Nephron progenitor cell (in vitro differentiated cells): ENCODE data around the gene UBE2O.
"Not testable (repeated sequence)": the region's sequence is repeated elsewhere in the genome, so short reads cannot be mapped to it uniquely, and the experiment has no call there.

Experiments used
- DNase-seq: peaks from one replicate; pipeline ENCODE4 v3.0.0; 2021
- H3K27ac Mint-ChIP-seq: 2 replicates; pipeline ENCODE4 v1.8.0; 2021; ENCODE audit warnings: mild to moderate bottlenecking, moderate library complexity, mixed read lengths
- H3K27me3 Mint-ChIP-seq: 2 replicates; pipeline ENCODE4 v1.8.0; 2021; ENCODE audit warnings: mild to moderate bottlenecking, low read depth, mixed read lengths; ENCODE audit not compliant: poor library complexity
- H3K36me3 Mint-ChIP-seq: 2 replicates; pipeline ENCODE4 v1.8.0; 2021; ENCODE audit warnings: low read depth, mixed read lengths
- H3K4me1 Mint-ChIP-seq: 2 replicates; pipeline ENCODE4 v1.8.0; 2021; ENCODE audit warnings: mixed read lengths
- H3K4me3 Mint-ChIP-seq: 2 replicates; pipeline ENCODE4 v1.8.0; 2021; ENCODE audit warnings: mild to moderate bottlenecking, moderate library complexity, mixed read lengths
- H3K9me3 Mint-ChIP-seq: 2 replicates; pipeline ENCODE4 v1.8.0; 2021; ENCODE audit warnings: mild to moderate bottlenecking, moderate library complexity, mixed read lengths
- CTCF ChIP-seq: fragments of 200-600 bp; sonication (generic); IDR thresholded peaks from 2 replicates; pipeline ENCODE4 v1.5.0; 2021; ENCODE audit warnings: antibody characterized with exemption

The UBE2O gene

GRCh38 chr17:76365256-76365903 lies 87.6 kb downstream of the UBE2O start:
- no peak for DNase-seq
- Mint-ChIP-seq H3K36me3 (no peaks in the 10 kb centered on the region), H3K4me1 (peaks cover 46% of the 10 kb centered on the region), H3K27me3 (peaks cover 23% of the 10 kb centered on the region), H3K27ac (no peak overlapping the region), H3K4me3 (no peak overlapping the region), H3K9me3 (peaks cover 18% of the 10 kb centered on the region)
- TF ChIP-seq CTCF = no peak

GRCh38 chr17:76363107-76363842 lies 89.7 kb downstream of the UBE2O start:
- TF ChIP-seq CTCF = no peak
- Mint-ChIP-seq H3K4me3 (no peak overlapping the region), H3K36me3 (no peaks in the 10 kb centered on the region), H3K9me3 (peaks cover 13% of the 10 kb centered on the region), H3K27ac (no peak overlapping the region), H3K4me1 (peaks cover 32% of the 10 kb centered on the region), H3K27me3 (peaks cover 25% of the 10 kb centered on the region)
- no peak for DNase-seq

GRCh38 chr17:76360461-76360860 lies 92.5 kb downstream of the UBE2O start:
- TF ChIP-seq CTCF = no peak
- H3K9me3 Mint-ChIP-seq = no peaks in the 10 kb centered on the region
- H3K27ac Mint-ChIP-seq = no peak overlapping the region
- no peak for DNase-seq
- H3K4me3 Mint-ChIP-seq = no peak overlapping the region
- no peaks in the 10 kb centered on the region for H3K36me3 Mint-ChIP-seq
- H3K4me1 Mint-ChIP-seq = peaks cover 16% of the 10 kb centered on the region
- H3K27me3 Mint-ChIP-seq = peaks cover 22% of the 10 kb centered on the region

GRCh38 chr17:76359776-76360175 lies 93.2 kb downstream of the UBE2O start:
- DNase-seq, H3K9me3 Mint-ChIP-seq, H3K4me3 Mint-ChIP-seq, H3K36me3 Mint-ChIP-seq, H3K27ac Mint-ChIP-seq: not testable (repeated sequence)
- H3K4me1 Mint-ChIP-seq = peaks cover 15% of the 10 kb centered on the region
- H3K27me3 Mint-ChIP-seq = peaks cover 20% of the 10 kb centered on the region

- Mint-ChIP-seq H3K9me3 (no peaks in the 10 kb centered on the region), H3K27ac (no peak overlapping the region), H3K4me1 (peaks cover 19% of the 10 kb centered on the region), H3K27me3 (peaks cover 17% of the 10 kb centered on the region), H3K4me3 (no peak overlapping the region), H3K36me3 (no peaks in the 10 kb centered on the region)
- TF ChIP-seq CTCF = no peak
- no peak for DNase-seq
Measured at GRCh38 chr17:76359375-76359774, 93.6 kb downstream of the UBE2O start.

GRCh38 chr17:76357597-76358158 lies 95.3 kb downstream of the UBE2O start:
- Mint-ChIP-seq H3K9me3 (no peaks in the 10 kb centered on the region), H3K27ac (no peak overlapping the region), H3K4me1 (peaks cover 29% of the 10 kb centered on the region), H3K4me3 (no peak overlapping the region), H3K36me3 (no peaks in the 10 kb centered on the region), H3K27me3 (peaks cover 11% of the 10 kb centered on the region)
- TF ChIP-seq CTCF = no peak
- no peak for DNase-seq
